K562 (cell line): ENCODE results near the gene C10orf143. TPM values are rescaled to one million over a fixed set of nuclear protein-coding genes. Genes with fewer than 3 reads are reported as not detected.

ENCODE experiments used
- ATAC-seq: fragments of 200-7000 bp; cut with Tn5 transposase; 3 replicates; pipeline ENCODE4 v1.9.1; 2020; ENCODE audit warnings: moderate library complexity
- BruUV-seq: library from RNA; stranded (reverse); fragments of 400-500 nt; replicated peaks from 2 replicates; lab custom pipeline; 2021; lab: Mats Ljungman, UMichigan
- CTCF ChIA-PET: fragments of 300-600 bp; formaldehyde crosslinking; extraction: SDS; loops from one replicate; lab custom pipeline; 2021; ENCODE audit warnings: low intra/inter-chr PET ratio; lab: Yijun Ruan, JAX
- POLR2A ChIA-PET: fragments of 300-600, 350-650 bp; sonication (Branson Sonifier 250); formaldehyde crosslinking; extraction: SDS; loops from one replicate; lab custom pipeline; 2021; ENCODE audit warnings: antibody characterized with exemption, inconsistent platforms; lab: Yijun Ruan, JAX
- DNase-seq, 4 experiments: peaks; one replicate each; pipeline versions ENCODE4 v3.0.0 to v3.0.0-alpha.2; 2011 to 2018; ENCODE audit warnings: low spot score in 3 of 4, mixed read lengths in 3 of 4; ENCODE audit errors: extremely low read depth in 1 of 4
- FAIRE-seq: peaks from 2 replicates; lab custom pipeline; 2011; peaks lifted over from hg19 to GRCh38; lab: Jason Lieb, UNC
- H2AFZ ChIP-seq: 2 replicates; pipeline ENCODE4 v1.6.0; 2011; ENCODE audit warnings: low read depth, low read length, control low read depth, inconsistent platforms
- H3K27ac ChIP-seq: fragments of 200-600 bp; 3 replicates; pipeline ENCODE4 v1.8.0; 2011; ENCODE audit warnings: low read depth, mild to moderate bottlenecking, control low read depth, inconsistent platforms, low read length, moderate library complexity, mixed read lengths; ENCODE audit errors: extremely low read depth
- H3K27me3 ChIP-seq, 2 experiments: fragments of 300-600 bp in 1 of 2; 2 replicates in 1 of 2; 3 replicates in 1 of 2; pipeline versions ENCODE4 v1.6.0 to v1.8.0; 2011; ENCODE audit warnings: inconsistent platforms in 2 of 2, low read length in 2 of 2, mild to moderate bottlenecking in 1 of 2, mixed read lengths in 1 of 2, moderate library complexity in 1 of 2; ENCODE audit not compliant: control insufficient read depth in 2 of 2, insufficient read depth in 2 of 2
- H3K36me3 ChIP-seq: fragments of 300-600 bp; 3 replicates; pipeline ENCODE4 v1.8.0; 2011; ENCODE audit warnings: mild to moderate bottlenecking, low read length, inconsistent platforms; ENCODE audit not compliant: control insufficient read depth, insufficient read depth
- H3K4me1 ChIP-seq, 2 experiments: fragments of 200-600 bp in 1 of 2; replicated peaks in 1 of 2; 2 replicates in 1 of 2; 3 replicates in 1 of 2; pipeline versions ENCODE4 v1.5.1 to v1.8.0; 2011; ENCODE audit warnings: inconsistent platforms in 2 of 2, low read length in 2 of 2, mild to moderate bottlenecking in 1 of 2, mixed read lengths in 1 of 2, moderate library complexity in 1 of 2; ENCODE audit not compliant: control insufficient read depth in 2 of 2, insufficient read depth in 2 of 2
- H3K4me2 ChIP-seq: 2 replicates; pipeline ENCODE4 v1.6.1; 2011; ENCODE audit warnings: low read length, control low read depth, inconsistent platforms, mixed read lengths; ENCODE audit not compliant: insufficient read depth
- H3K4me3 ChIP-seq: fragments of 200-600 bp; sonication (generic), shearing (Covaris generic); 2 replicates; pipeline ENCODE4 v1.5.1; 2016; ENCODE audit warnings: control low read depth, inconsistent platforms
- H3K79me2 ChIP-seq: fragments of 200-600 bp; 3 replicates; pipeline ENCODE4 v1.8.0; 2011; ENCODE audit warnings: low read length, inconsistent platforms; ENCODE audit not compliant: control insufficient read depth, insufficient read depth
- H3K9ac ChIP-seq, 2 experiments: 2 replicates each; pipeline versions ENCODE4 v1.6.0 to v1.6.1; 2011; ENCODE audit warnings: low read depth in 2 of 2, low read length in 2 of 2, control low read depth in 1 of 2, inconsistent platforms in 1 of 2, mild to moderate bottlenecking in 1 of 2, mixed read lengths in 1 of 2; ENCODE audit not compliant: insufficient read depth in 1 of 2
- H3K9me1 ChIP-seq: one replicate; pipeline ENCODE4 v1.6.0; 2011; ENCODE audit warnings: inconsistent platforms, mild to moderate bottlenecking, low read length, moderate library complexity; ENCODE audit not compliant: control insufficient read depth, insufficient read depth
- H3K9me3 ChIP-seq: replicated peaks from 2 replicates; pipeline ENCODE4 v1.5.1; 2011; ENCODE audit warnings: low read depth, low read length, inconsistent platforms; ENCODE audit not compliant: control insufficient read depth, insufficient read depth
- H4K20me1 ChIP-seq: replicated peaks from 2 replicates; pipeline ENCODE4 v1.6.1; 2011; ENCODE audit warnings: low read length, inconsistent platforms, mixed read lengths; ENCODE audit not compliant: control insufficient read depth, insufficient read depth
- BCLAF1 ChIP-seq, 2 experiments: fragments of 450-650 bp in 1 of 2; IDR thresholded peaks; 2 replicates each; pipeline ENCODE4 v1.6.1; 2011 to 2017; ENCODE audit warnings: low read depth in 2 of 2, antibody characterized with exemption in 1 of 2, borderline replicate concordance in 1 of 2, low read length in 1 of 2, mild to moderate bottlenecking in 1 of 2, mixed read lengths in 1 of 2; ENCODE audit not compliant: control insufficient read depth in 1 of 2
- GTF2A2 ChIP-seq: IDR thresholded peaks from 2 replicates; pipeline ENCODE4 v1.6.1; 2016; ENCODE audit warnings: mild to moderate bottlenecking, missing genetic modification characterization, missing compliant biosample characterization
- IRF2 ChIP-seq: sonication (generic); formaldehyde crosslinking; IDR thresholded peaks from 2 replicates; pipeline ENCODE4 v1.8.1; 2022; ENCODE audit warnings: mild to moderate bottlenecking, missing genetic modification reagents
- MYC ChIP-seq, 2 experiments: fragments of 250-450 bp in 1 of 2; sonication (Bioruptor Pico) in 1 of 2; IDR thresholded peaks; 2 replicates each; pipeline versions ENCODE4 v1.5.1 to v1.6.1; 2012 to 2021; ENCODE audit warnings: low read depth in 2 of 2, borderline replicate concordance in 1 of 2, improper control_type of control experiment in 1 of 2, low read length in 1 of 2, mild to moderate bottlenecking in 1 of 2, moderate library complexity in 1 of 2
- NEUROD1 ChIP-seq: fragments of 150-350 bp; IDR thresholded peaks from 2 replicates; pipeline ENCODE4 v1.6.1; 2014; ENCODE audit warnings: borderline replicate concordance, low read length, low read depth; ENCODE audit not compliant: partially characterized antibody
- SMARCE1 ChIP-seq: fragments of 450-650 bp; IDR thresholded peaks from 2 replicates; pipeline ENCODE4 v1.7.1; 2016; ENCODE audit warnings: mild to moderate bottlenecking
- ZFP30 ChIP-seq: fragments of 250-450 bp; sonication (Bioruptor Pico); IDR thresholded peaks from 2 replicates; pipeline ENCODE4 v1.8.0; 2022; ENCODE audit warnings: moderate library complexity, mild to moderate bottlenecking, inconsistent platforms, borderline replicate concordance
- ZMIZ1 ChIP-seq, 2 experiments: fragments of 150-350 bp in 1 of 2; IDR thresholded peaks; 2 replicates each; pipeline ENCODE4 v1.6.1; 2012 to 2016; ENCODE audit warnings: low read depth in 2 of 2, low read length in 2 of 2, mild to moderate bottlenecking in 1 of 2, moderate library complexity in 1 of 2
- ZNF740 ChIP-seq, 3 experiments: fragments of 200-800 bp in 1 of 3; sonication (Bioruptor generic) in 1 of 3; sonication (generic) in 1 of 3; formaldehyde crosslinking in 1 of 3; IDR thresholded peaks; 2 replicates each; pipeline versions ENCODE4 v1.6.1 to v1.8.0; 2016 to 2022; ENCODE audit warnings: mild to moderate bottlenecking in 2 of 3, missing compliant biosample characterization in 2 of 3, missing genetic modification characterization in 2 of 3, missing genetic modification reagents in 1 of 3
- ZNF764 ChIP-seq: fragments of 250-450 bp; sonication (Bioruptor Pico); IDR thresholded peaks from 2 replicates; pipeline ENCODE4 v1.4.0; 2020; ENCODE audit warnings: low read depth, mild to moderate bottlenecking, moderate library complexity
- WGBS: fragments of 100-300 bp; shearing (Covaris generic); methylation state at CpG from one replicate; pipeline ENCODE4 v1.1.6; 2016; ENCODE audit warnings: low coverage, mixed read lengths; ENCODE audit not compliant: insufficient coverage; ENCODE audit errors: missing lambda C conversion rate; 5-methylcytosine and 5-hydroxymethylcytosine counted together
- in situ Hi-C: fragments of 300-500 bp; cut with MboI; formaldehyde crosslinking; loops from 4 replicates; pipeline ENCODE4 v1.15.0; 2018; ENCODE audit warnings: inconsistent platforms, mixed read lengths
- intact Hi-C: fragments of 100-400 bp; cut with micrococcal nuclease; formaldehyde crosslinking; loops from 2 replicates; pipeline ENCODE4 v1.14.2; 2022
- polyA plus RNA-seq, 8 experiments: library from polyadenylated mRNA; depleted of rRNA in 4 of 8; stranded (reverse) in 5 of 8; unstranded in 3 of 8; fragments of >200 nt; fragmentation: Nextera tagmentation in 2 of 8; fragmentation: Illumina TruSeq in 1 of 8; extraction: Ambion mirVana in 2 of 8; extraction: Trizol in 1 of 8; gene quantifications; 2 replicates each; pipeline versions ENCODE4 v1.2.1 to v1.2.3, GENCODE V29; 2011 to 2014; ENCODE audit warnings: inconsistent platforms in 1 of 8, missing spikeins in 1 of 8
- total RNA-seq, 7 experiments: library from RNA; depleted of rRNA in 6 of 7; stranded (reverse); fragments of >200 nt in 6 of 7; fragmentation: Illumina TruSeq in 2 of 7; extraction: Trizol in 2 of 7; gene quantifications; 2 replicates each; pipeline versions ENCODE4 v1.2.1 to v1.2.3, GENCODE V29; 2011 to 2021; ENCODE audit warnings: low replicate concordance in 1 of 7

Gene C10orf143
- total and polyA plus RNA-seq, 9 of the 15 experiments (the other 6 are each of a cell fraction or from before 2014, with no cell fraction given): 0.07 to 0.42 (median 0.25) TPM; not detected in 2

- TF ChIP-seq BCLAF1 (IDR thresholded peaks at IDR 0.05; ENCODE audit: borderline replicate concordance in 1 of 2, control insufficient read depth in 1 of 2, low read depth in 2 of 2, low read length in 1 of 2): no peak
- TF ChIP-seq MYC (IDR thresholded peaks at IDR 0.05; ENCODE audit: low read depth, low read length): no peak
- TF ChIP-seq MYC (CRISPR knock-in tag; IDR thresholded peaks at IDR 0.05; ENCODE audit: borderline replicate concordance, low read depth): no peak
- no peak for TF ChIP-seq ZNF764
Observed at GRCh38 chr10:130028465-130028819, 82.2 kb downstream of the C10orf143 start (continued).

GRCh38 chr10:130027716-130028464, 82.7 kb downstream of the C10orf143 start:
- no peak for ATAC-seq
- CTCF ChIA-PET: no interaction called here
- no TSS peak for BruUV-seq
- TF ChIP-seq ZNF740 (CRISPR knock-in tag; IDR thresholded peaks at IDR 0.05): no peak
- TF ChIP-seq ZNF740 (tag; IDR thresholded peaks at IDR 0.05): no peak
- no peak for TF ChIP-seq ZNF764
- TF ChIP-seq SMARCE1: no peak
- no peak for TF ChIP-seq IRF2 (CRISPR knock-in tag)
- no peak for TF ChIP-seq ZMIZ1 (IDR thresholded peaks at IDR 0.05; ENCODE audit: low read depth in 2 of 2, low read length in 2 of 2)
- TF ChIP-seq NEUROD1: no peak
- no peak for TF ChIP-seq GTF2A2 (tag)
- no peak for TF ChIP-seq ZFP30 (CRISPR knock-in tag)

More at GRCh38 chr10:130027716-130028464, 82.7 kb downstream of the C10orf143 start:
- Histone ChIP-seq H3K9me1 (no peaks in the 10 kb centered on the region), H3K79me2 (no peaks in the 10 kb centered on the region), H3K9me3 (no peaks in the 10 kb centered on the region), H3K36me3 (no peaks in the 10 kb centered on the region), H3K27me3 (peaks cover 0 to 30% of the 10 kb centered on the region in 2 experiments; a peak in 3 of 5 replicates), H4K20me1 (no peaks in the 10 kb centered on the region), H3K4me2 (no peak overlapping the region), H3K4me3 (no peak overlapping the region), H3K27ac (no peak overlapping the region), H3K9ac (no peak overlapping the region), H2AFZ (no peak overlapping the region), H3K4me1 (no peaks in the 10 kb centered on the region)
- POLR2A ChIA-PET: interaction anchor here (0.6 to 0.8 kb wide), 2 partner anchors 188 to 1180 kb away, joined by 3 to 4 read pairs; no protein-coding TSS in a partner anchor
- under 1% methylated on average over 13 of the region's 27 CpGs for WGBS
- in situ Hi-C loops: no loop called here
- intact Hi-C loops: no loop called here
- DNase-seq (no peak), FAIRE-seq (no peak)
